ENCODE measurements around the gene MUC5AC. TPM values are rescaled to one million over a fixed set of nuclear protein-coding genes. Genes with fewer than 3 reads are reported as not detected.

The MUC5AC gene
- polyA plus RNA-seq, 1 donor (not counting 4 experiments of a cell fraction or from before 2014, with no cell fraction given) = not detected

GRCh38 chr11:1152316-1153104 lies 5.2 kb upstream of the MUC5AC start:
- Histone ChIP-seq H3K27ac (ENCODE audit: control insufficient read depth, insufficient read depth, low read length) (no peak overlapping the region), H3K9ac (ENCODE audit: control insufficient read depth, extremely low read depth, insufficient read depth, low read length) (no peak overlapping the region), H3K4me2 (ENCODE audit: control insufficient read depth, extremely low read depth, insufficient read depth, low read depth, low read length) (no peak overlapping the region)

GRCh38 chr11:1153105-1153950 lies 4.4 kb upstream of the MUC5AC start:
- Histone ChIP-seq H3K9me1 (ENCODE audit: control insufficient read depth, extremely low read depth, insufficient read depth, low read length) (no peaks in the 10 kb centered on the region), H3K27me3 (ENCODE audit: control insufficient read depth, extremely low read depth, insufficient read depth, low read length) (no peaks in the 10 kb centered on the region), H2AFZ (ENCODE audit: control insufficient read depth, low read length) (no peak overlapping the region), H3K4me3 (ENCODE audit: control insufficient read depth in 2 of 3, extremely low read depth in 1 of 3, insufficient read depth in 2 of 3, low read depth in 1 of 3, low read length in 3 of 3) (no peak overlapping the region), H3K4me1 (ENCODE audit: control insufficient read depth, extremely low read depth, insufficient read depth, low read length) (no peaks in the 10 kb centered on the region), H3K79me2 (ENCODE audit: control insufficient read depth, insufficient read depth, low read length) (no peaks in the 10 kb centered on the region), H3K27ac (ENCODE audit: control insufficient read depth, insufficient read depth, low read length) (no peak overlapping the region), H3K4me2 (ENCODE audit: control insufficient read depth, extremely low read depth, insufficient read depth, low read depth, low read length) (no peak overlapping the region), H3K9ac (ENCODE audit: control insufficient read depth, extremely low read depth, insufficient read depth, low read length) (no peak overlapping the region), H3K36me3 (ENCODE audit: control insufficient read depth in 2 of 2, extremely low read depth in 1 of 2, insufficient read depth in 2 of 2, low read length in 2 of 2) (no peaks in the 10 kb centered on the region), H3K9me3 (ENCODE audit: control insufficient read depth, low read depth, low read length) (no peaks in the 10 kb centered on the region), H4K20me1 (ENCODE audit: control insufficient read depth, extremely low read depth, insufficient read depth, low read length) (no peaks in the 10 kb centered on the region)
- no peak for TF ChIP-seq CTCF (optimal IDR thresholded peaks at IDR 0.05 in 1 of 3, IDR thresholded peaks at IDR 0.05 in 1 of 3, conservative IDR thresholded peaks at IDR 0.05 in 1 of 3; ENCODE audit: extremely low read depth in 1 of 3, insufficient read depth in 2 of 3, low read length in 3 of 3)
- TF ChIP-seq EZH2 (IDR thresholded peaks at IDR 0.05; ENCODE audit: low read length) = no peak
- no peak for DNase-seq (ENCODE audit: low read depth, low spot score)
- dilution Hi-C loops (cut with MboI; ENCODE audit: extremely low pct_ligation_motif_present, low sequenced_read_pairs) = no loop called here
- no peak for FAIRE-seq

More at GRCh38 chr11:1152316-1153104, 5.2 kb upstream of the MUC5AC start:
- Histone ChIP-seq H3K36me3 (ENCODE audit: control insufficient read depth in 2 of 2, extremely low read depth in 1 of 2, insufficient read depth in 2 of 2, low read length in 2 of 2) (no peaks in the 10 kb centered on the region), H3K79me2 (ENCODE audit: control insufficient read depth, insufficient read depth, low read length) (no peaks in the 10 kb centered on the region), H3K4me1 (ENCODE audit: control insufficient read depth, extremely low read depth, insufficient read depth, low read length) (no peaks in the 10 kb centered on the region), H2AFZ (ENCODE audit: control insufficient read depth, low read length) (no peak overlapping the region), H4K20me1 (ENCODE audit: control insufficient read depth, extremely low read depth, insufficient read depth, low read length) (no peaks in the 10 kb centered on the region), H3K9me1 (ENCODE audit: control insufficient read depth, extremely low read depth, insufficient read depth, low read length) (no peaks in the 10 kb centered on the region), H3K27me3 (ENCODE audit: control insufficient read depth, extremely low read depth, insufficient read depth, low read length) (no peaks in the 10 kb centered on the region), H3K9me3 (ENCODE audit: control insufficient read depth, low read depth, low read length) (peaks cover 6% of the 10 kb centered on the region), H3K4me3 (ENCODE audit: control insufficient read depth in 2 of 3, extremely low read depth in 1 of 3, insufficient read depth in 2 of 3, low read depth in 1 of 3, low read length in 3 of 3) (no peak overlapping the region)
- DNase-seq (ENCODE audit: low read depth, low spot score) = no peak
- no peak for FAIRE-seq
- TF ChIP-seq EZH2 (IDR thresholded peaks at IDR 0.05; ENCODE audit: low read length) = no peak
- no peak for TF ChIP-seq CTCF (optimal IDR thresholded peaks at IDR 0.05 in 1 of 3, IDR thresholded peaks at IDR 0.05 in 1 of 3, conservative IDR thresholded peaks at IDR 0.05 in 1 of 3; ENCODE audit: extremely low read depth in 1 of 3, insufficient read depth in 2 of 3, low read length in 3 of 3)
- dilution Hi-C loops (cut with MboI; ENCODE audit: extremely low pct_ligation_motif_present, low sequenced_read_pairs) = no loop called here
